Vagina (tissue), 2 donors: ENCODE data around the gene CPT2. TPM values are rescaled to one million over a fixed set of nuclear protein-coding genes. Genes with fewer than 3 reads are reported as not detected.
"Not testable (repeated sequence)": the region's sequence is repeated elsewhere in the genome, so short reads cannot be mapped to it uniquely, and the experiment has no call there.

Source experiments
- DNase-seq, 2 donors: peaks; one replicate each; pipeline ENCODE4 v3.0.0-alpha.2; 2017; ENCODE audit errors: extremely low spot score in 2 of 2
- H3K27ac ChIP-seq: fragments of 200-600 bp; sonication (generic); one replicate; pipeline ENCODE4 v1.5.1; 2019
- H3K27me3 ChIP-seq: fragments of 200-600 bp; sonication (generic); one replicate; pipeline ENCODE4 v1.5.1; 2019
- H3K36me3 ChIP-seq, 2 donors: fragments of 200-600 bp; sonication (generic); one replicate each; pipeline ENCODE4 v1.5.1; 2017 to 2019
- H3K4me1 ChIP-seq: fragments of 200-600 bp; sonication (generic); one replicate; pipeline ENCODE4 v1.5.1; 2019
- H3K4me3 ChIP-seq, 2 donors: fragments of 200-600 bp; sonication (generic); 1 replicate in 1 of 2; 2 replicates in 1 of 2; pipeline ENCODE4 v1.5.1; 2016 to 2019
- H3K9me3 ChIP-seq: fragments of 200-600 bp; sonication (generic); one replicate; pipeline ENCODE4 v1.5.1; 2019
- POLR2A ChIP-seq, 2 donors: fragments of 450-650 bp; IDR thresholded peaks; one replicate each; pipeline ENCODE4 v1.6.1; 2017; ENCODE audit warnings: antibody characterized with exemption in 2 of 2, mild to moderate bottlenecking in 2 of 2, moderate library complexity in 2 of 2
- POLR2AphosphoS5 ChIP-seq, 2 donors: sonication (generic); formaldehyde crosslinking; IDR thresholded peaks; one replicate each; pipeline ENCODE4 v1.9.0; 2017; ENCODE audit warnings: antibody characterized with exemption in 2 of 2, mild to moderate bottlenecking in 2 of 2, low read depth in 1 of 2; ENCODE audit not compliant: insufficient read depth in 1 of 2
- intact Hi-C: fragments of 100-400 bp; cut with DNase I; formaldehyde crosslinking; loops from one replicate; pipeline ENCODE4 v1.15.1; 2023
- total RNA-seq: library from RNA; depleted of rRNA; stranded (reverse); fragments of >200 nt; gene quantifications from one replicate; pipeline ENCODE4 v1.2.3, GENCODE V29; 2016
- TF ChIP-seq, protein P1 (sequence below), 3 experiments: fragments of 450-650 bp in 2 of 3; fragments of 200-600 bp in 1 of 3; sonication (generic) in 1 of 3; IDR thresholded peaks; one replicate each; pipeline ENCODE4 v1.5.1; 2017 to 2019; ENCODE audit warnings: antibody characterized with exemption in 3 of 3, mild to moderate bottlenecking in 2 of 3, moderate library complexity in 2 of 3

Gene CPT2
- total RNA-seq, 1 donor from 2014 or later, result 16.7 TPM

- no peaks in the 10 kb centered on the region for H3K27me3 ChIP-seq
- H3K27ac ChIP-seq, result peak overlapping the region; percentile 99
- H3K9me3 ChIP-seq, result no peaks in the 10 kb centered on the region
- DNase-seq, result no peak
- intact Hi-C loops, result loop anchor here (5.0 kb wide), 1 partner anchor 1318 kb away; the partner anchor contains the start of gene NRDC
- no peaks in the 10 kb centered on the region for H3K36me3 ChIP-seq
- H3K4me1 ChIP-seq, result peaks cover 40% of the 10 kb centered on the region
- TF ChIP-seq POLR2AphosphoS5 (IDR thresholded peaks at IDR 0.05; ENCODE audit: insufficient read depth in 1 of 2, low read depth in 1 of 2) (no peak), POLR2A (IDR thresholded peaks at IDR 0.05) (no peak)
- TF ChIP-seq, protein P1, sequence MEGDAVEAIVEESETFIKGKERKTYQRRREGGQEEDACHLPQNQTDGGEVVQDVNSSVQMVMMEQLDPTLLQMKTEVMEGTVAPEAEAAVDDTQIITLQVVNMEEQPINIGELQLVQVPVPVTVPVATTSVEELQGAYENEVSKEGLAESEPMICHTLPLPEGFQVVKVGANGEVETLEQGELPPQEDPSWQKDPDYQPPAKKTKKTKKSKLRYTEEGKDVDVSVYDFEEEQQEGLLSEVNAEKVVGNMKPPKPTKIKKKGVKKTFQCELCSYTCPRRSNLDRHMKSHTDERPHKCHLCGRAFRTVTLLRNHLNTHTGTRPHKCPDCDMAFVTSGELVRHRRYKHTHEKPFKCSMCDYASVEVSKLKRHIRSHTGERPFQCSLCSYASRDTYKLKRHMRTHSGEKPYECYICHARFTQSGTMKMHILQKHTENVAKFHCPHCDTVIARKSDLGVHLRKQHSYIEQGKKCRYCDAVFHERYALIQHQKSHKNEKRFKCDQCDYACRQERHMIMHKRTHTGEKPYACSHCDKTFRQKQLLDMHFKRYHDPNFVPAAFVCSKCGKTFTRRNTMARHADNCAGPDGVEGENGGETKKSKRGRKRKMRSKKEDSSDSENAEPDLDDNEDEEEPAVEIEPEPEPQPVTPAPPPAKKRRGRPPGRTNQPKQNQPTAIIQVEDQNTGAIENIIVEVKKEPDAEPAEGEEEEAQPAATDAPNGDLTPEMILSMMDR (IDR thresholded peaks at IDR 0.05), result no peak
- peak overlapping the region; percentile 95 to 100 for H3K4me3 ChIP-seq
Observed at GRCh38 chr1:53195246-53196016, 1.2 kb upstream of the CPT2 start.

GRCh38 chr1:53196017-53196484 lies 573 bp upstream of the CPT2 start:
- peak overlapping the region; percentile 99 for H3K27ac ChIP-seq
- intact Hi-C loops, result loop anchor here (5.0 kb wide), 1 partner anchor 1319 kb away; the partner anchor contains the start of gene NRDC
- no peak for DNase-seq
- no peaks in the 10 kb centered on the region for H3K9me3 ChIP-seq
- TF ChIP-seq, protein P1 (IDR thresholded peaks at IDR 0.05), result no peak
- TF ChIP-seq POLR2A (IDR thresholded peaks at IDR 0.05) (no peak), POLR2AphosphoS5 (IDR thresholded peaks at IDR 0.05; ENCODE audit: insufficient read depth in 1 of 2, low read depth in 1 of 2) (no peak)
- no peaks in the 10 kb centered on the region for H3K27me3 ChIP-seq
- peak overlapping the region; percentile 95 to 100 for H3K4me3 ChIP-seq
- peaks cover 0 to 5% of the 10 kb centered on the region in 2 donors for H3K36me3 ChIP-seq
- H3K4me1 ChIP-seq, result peaks cover 40% of the 10 kb centered on the region

DNA sequence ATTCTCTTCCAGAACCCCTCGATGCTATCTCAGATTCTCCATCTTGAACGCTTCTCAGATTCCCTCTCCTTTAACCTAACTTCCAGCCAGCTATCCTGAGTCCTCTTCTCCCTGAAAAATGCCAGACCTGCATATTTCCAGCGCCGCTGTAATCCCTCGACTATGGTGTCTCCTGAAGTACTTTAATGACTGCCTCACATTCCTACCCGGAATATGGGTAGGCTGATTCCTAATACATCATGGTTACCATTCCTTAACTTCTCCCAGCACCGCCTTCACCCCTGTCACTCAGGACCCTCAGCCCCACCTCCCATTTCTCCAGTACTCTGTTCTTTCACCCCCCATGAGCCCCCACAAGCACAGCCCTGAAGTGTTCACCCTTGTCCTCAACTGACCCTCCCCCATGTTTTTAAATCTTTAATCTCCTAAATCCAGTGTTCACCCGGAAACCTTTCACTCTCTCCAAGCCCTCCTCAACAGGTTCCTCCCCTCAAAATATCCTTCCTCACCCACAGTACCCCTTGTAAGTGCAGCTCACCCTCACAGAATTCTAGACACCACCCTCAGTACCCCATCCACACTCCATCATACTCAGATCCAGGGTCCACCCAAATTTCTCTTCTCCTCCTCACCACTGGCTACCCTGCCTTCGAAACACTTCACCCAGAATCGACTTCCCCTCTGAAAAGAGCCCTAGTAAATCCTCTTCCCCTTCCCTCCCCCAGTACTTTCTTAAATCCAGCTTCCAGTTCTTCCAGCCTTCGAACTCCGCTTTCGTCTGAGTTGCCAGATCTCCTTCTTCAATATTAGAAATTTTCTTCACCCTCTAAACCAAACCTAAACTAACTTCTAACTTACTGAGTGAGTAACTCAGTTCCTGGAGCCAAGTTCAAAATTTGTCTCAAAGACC lies 922 bp downstream of the CPT2 start:
- intact Hi-C loops, result loop anchor here (5.0 kb wide), 1 partner anchor 1320 kb away; the partner anchor contains the start of gene NRDC
- no peaks in the 10 kb centered on the region for H3K27me3 ChIP-seq
- H3K4me1 ChIP-seq, result peaks cover 40% of the 10 kb centered on the region
- peaks cover 0 to 17% of the 10 kb centered on the region in 2 donors for H3K36me3 ChIP-seq
- no peak for TF ChIP-seq POLR2AphosphoS5 (IDR thresholded peaks at IDR 0.05; ENCODE audit: insufficient read depth in 1 of 2, low read depth in 1 of 2)
- H3K9me3 ChIP-seq, result no peaks in the 10 kb centered on the region
- peak overlapping the region; percentile 99 for H3K27ac ChIP-seq
- peak overlapping the region; percentile 95 to 100 for H3K4me3 ChIP-seq
- no peak for DNase-seq

- intact Hi-C loops, result loop anchor here (5.0 kb wide), 1 partner anchor 1321 kb away; the partner anchor contains the start of gene NRDC
- Histone ChIP-seq H3K9me3 (no peaks in the 10 kb centered on the region), H3K27ac (peak overlapping the region; percentile 99), H3K27me3 (no peaks in the 10 kb centered on the region), H3K4me1 (peaks cover 40% of the 10 kb centered on the region), H3K4me3 (peak overlapping the region; percentile 95 to 100), H3K36me3 (peaks cover 0 to 24% of the 10 kb centered on the region in 2 donors)
- no peak for DNase-seq
- peak in 1 of 2 donors; percentile 19 for TF ChIP-seq POLR2AphosphoS5 (IDR thresholded peaks at IDR 0.05; ENCODE audit: insufficient read depth in 1 of 2, low read depth in 1 of 2)
- TF ChIP-seq, protein P1 (IDR thresholded peaks at IDR 0.05), result no peak
Observed at GRCh38 chr1:53198241-53198651, 1.6 kb downstream of the CPT2 start.

DNA sequence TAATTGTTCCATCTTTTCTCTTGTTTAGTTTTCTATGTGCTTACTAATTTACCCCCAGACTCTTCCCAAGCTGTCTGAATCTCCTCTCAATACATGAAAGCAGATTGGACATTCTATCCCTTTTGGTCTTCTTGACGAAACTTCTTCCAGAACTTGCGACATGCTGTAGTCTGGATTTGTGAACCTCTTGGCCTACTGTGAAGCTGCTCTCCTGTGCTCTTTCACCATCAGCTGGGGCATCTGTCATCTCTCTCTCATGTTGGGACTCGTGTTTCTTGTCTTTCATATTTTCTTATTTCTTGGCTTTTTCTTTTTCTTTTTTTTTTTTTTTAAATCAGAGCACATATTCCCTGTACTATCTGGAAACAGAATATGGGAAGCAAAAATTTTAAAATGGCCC lies 6.8 kb downstream of the CPT2 start:
- no peak overlapping the region for H3K4me3 ChIP-seq
- peaks cover 9% of the 10 kb centered on the region for H3K4me1 ChIP-seq
- DNase-seq, result no peak
- no peaks in the 10 kb centered on the region for H3K27me3 ChIP-seq
- H3K27ac ChIP-seq, result no peak overlapping the region
- intact Hi-C loops, result no loop called here
- no peaks in the 10 kb centered on the region for H3K9me3 ChIP-seq
- H3K36me3 ChIP-seq, result peaks cover 0 to 57% of the 10 kb centered on the region in 2 donors
- no peak for TF ChIP-seq POLR2A (IDR thresholded peaks at IDR 0.05)
- TF ChIP-seq, protein P1 (IDR thresholded peaks at IDR 0.05), result no peak
- no peak for TF ChIP-seq POLR2AphosphoS5 (IDR thresholded peaks at IDR 0.05; ENCODE audit: insufficient read depth in 1 of 2, low read depth in 1 of 2)

- H3K9me3 ChIP-seq, H3K4me3 ChIP-seq, H3K27ac ChIP-seq, H3K4me1 ChIP-seq, intact Hi-C loops, H3K27me3 ChIP-seq: not testable (repeated sequence)
- DNase-seq, result peak in 1 of 2 donors; percentile 25
- peaks cover 0 to 75% of the 10 kb centered on the region in 2 donors for H3K36me3 ChIP-seq
Observed at GRCh38 chr1:53205496-53205895, 8.9 kb downstream of the CPT2 start.

DNA sequence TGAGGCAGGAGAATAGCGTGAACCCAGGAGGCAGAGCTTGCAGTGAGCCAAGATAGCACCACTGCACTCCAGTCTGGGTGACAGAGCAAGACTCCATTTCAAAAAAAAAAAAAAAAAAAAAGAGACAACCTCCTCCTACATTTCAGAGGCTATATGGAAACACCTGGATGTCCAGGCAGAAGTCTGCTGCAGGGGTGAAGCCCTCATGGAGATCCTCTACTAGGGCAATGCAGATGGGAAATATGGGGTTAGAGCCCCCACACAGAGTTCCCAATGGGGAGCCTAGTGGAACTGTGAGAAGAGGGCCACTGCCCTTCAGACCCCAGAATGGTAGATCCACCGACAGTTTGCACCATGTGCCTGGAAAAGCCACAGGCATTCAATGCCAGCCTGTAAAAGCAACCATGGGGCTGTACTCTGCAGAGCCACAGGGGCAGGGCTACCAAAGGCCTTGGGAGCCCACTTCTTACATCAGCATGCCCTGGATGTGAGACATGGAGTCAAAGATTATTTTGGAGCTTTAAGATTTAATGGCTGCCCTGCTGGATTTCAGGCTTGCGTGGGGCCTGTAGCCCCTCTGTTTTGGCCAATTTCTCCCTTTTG lies 9.6 kb downstream of the CPT2 start:
- H3K4me3 ChIP-seq, intact Hi-C loops, H3K4me1 ChIP-seq, H3K27me3 ChIP-seq, H3K27ac ChIP-seq, H3K9me3 ChIP-seq: not testable (repeated sequence)
- DNase-seq, result peak; percentile 25 to 52
- peaks cover 0 to 76% of the 10 kb centered on the region in 2 donors for H3K36me3 ChIP-seq
